Urothelium cell line (cell line): Measurements from ENCODE around the gene CMIP.

Experiments
- DNase-seq: peaks from one replicate; pipeline ENCODE4 v3.0.0; 2011; ENCODE audit warnings: low spot score, mixed read lengths
- FAIRE-seq: peaks from 2 replicates; lab custom pipeline; 2011; peaks lifted over from hg19 to GRCh38; lab: Jason Lieb, UNC

CMIP gene

DNA sequence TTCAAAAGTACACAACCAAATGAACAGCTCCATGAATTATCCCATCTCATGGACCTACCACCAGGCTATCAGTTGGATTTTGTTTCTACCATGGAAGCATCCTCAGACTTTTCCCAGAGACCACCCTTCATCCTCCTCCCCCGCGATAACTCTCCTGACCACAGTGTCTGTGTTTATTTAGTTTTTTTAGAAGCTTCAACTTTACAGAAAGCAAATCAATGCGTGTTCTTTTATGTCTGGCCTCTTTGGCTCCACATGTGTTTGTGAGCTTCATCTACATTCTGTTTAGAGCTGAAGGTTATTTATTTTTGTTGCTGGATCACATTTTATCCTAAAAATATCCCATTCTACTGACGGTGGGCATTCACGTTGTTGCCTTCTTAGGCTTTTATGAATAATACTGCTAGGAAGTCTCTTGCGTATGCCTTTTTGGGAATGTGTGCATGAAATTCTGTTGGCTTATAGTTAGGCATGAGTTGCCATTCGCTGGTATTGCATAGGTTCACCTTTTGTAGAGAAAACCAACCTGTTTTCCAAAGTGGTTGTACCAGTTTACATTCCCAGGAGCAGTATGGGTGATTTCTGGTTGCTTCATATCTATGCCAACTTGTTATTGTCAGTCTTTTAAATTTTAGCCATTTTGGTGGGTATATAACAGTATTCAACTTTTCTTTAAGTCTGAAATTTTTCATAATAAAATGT is 83.0 kb downstream of the CMIP start:
- DNase-seq (no peak), FAIRE-seq (no peak)

DNA sequence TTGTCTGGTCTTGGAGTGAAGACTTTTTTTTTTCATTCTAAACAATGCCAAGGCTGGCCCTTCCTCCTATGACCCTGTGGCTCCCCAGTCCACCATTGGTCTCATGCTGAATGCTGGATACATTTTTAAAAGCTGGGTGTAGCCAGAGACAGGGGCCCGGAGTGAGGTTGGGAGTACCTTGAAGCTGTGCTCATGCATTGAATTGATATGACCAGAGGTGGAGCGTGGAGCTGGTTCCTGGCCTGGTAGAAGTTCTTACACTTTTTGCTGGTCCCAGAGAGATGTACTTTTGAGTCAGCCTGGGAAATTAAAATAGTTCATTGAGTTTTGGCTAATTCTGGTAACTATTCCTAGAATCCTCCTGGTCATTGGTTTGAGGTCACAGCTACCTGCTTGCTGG is 83.6 kb downstream of the CMIP start:
- DNase-seq (no peak), FAIRE-seq (no peak)

DNA sequence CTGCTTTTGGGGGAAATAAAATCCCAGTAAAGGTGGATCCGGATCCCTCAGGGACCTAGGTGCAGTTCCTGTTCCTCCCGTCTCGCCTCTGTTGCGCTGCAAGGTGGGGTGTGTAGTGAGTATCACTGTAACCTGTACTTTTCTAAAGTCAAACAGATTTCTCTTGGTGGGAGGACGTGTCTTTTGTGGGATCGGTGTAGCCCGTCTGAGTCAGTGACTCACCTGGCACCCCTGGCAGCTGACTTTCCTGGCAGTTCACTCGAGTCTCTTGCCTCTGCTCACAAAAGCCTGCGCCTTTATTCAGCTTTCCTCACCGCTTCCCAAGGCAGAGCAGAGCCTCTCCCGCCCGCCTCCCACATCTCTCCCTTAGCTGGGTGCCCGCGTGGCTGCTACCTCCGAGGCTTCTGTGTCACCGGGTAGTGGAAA is 85.7 kb downstream of the CMIP start:
- no peak for DNase-seq
- FAIRE-seq, result no peak

DNA sequence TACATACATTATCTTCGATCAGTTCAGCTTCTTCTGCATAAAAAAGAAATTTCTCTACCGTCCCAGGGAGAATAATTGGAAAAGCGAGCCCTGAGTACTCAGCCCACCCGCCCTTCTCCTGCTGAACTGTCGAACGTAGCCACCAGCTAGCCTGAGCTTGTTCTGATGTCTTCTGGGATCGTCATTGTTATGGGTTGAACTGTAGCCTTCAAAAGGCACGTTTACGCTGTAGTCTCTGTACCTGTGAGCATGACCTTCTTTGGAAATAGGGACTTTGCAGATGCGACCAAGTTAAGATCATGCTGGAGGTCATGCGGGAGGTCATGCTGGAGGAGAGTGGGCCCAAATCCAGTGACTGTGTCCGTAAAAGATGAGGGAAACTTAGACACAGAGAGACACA is 86.2 kb downstream of the CMIP start:
- FAIRE-seq, result no peak
- DNase-seq, result no peak

DNA sequence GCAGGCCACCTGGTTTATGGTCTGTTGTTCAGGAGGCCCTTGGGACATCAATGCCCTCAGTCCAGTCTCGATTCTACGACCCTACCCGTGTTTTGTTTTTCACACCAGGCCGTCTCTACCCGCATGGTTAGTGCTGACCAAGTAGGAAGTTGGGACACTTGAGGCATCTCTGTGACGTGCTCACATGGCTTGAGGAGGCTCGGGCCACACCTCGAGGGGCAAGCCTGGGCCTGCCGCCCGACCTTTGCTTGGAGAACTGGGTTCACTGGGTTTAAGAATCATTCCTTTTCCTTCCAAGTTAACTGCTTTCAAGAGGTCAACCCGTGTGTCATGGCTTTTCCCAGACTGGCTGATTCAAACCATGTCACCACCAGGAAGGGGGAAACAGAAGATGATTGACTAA is 86.8 kb downstream of the CMIP start:
- no peak for FAIRE-seq
- DNase-seq, result no peak

DNA sequence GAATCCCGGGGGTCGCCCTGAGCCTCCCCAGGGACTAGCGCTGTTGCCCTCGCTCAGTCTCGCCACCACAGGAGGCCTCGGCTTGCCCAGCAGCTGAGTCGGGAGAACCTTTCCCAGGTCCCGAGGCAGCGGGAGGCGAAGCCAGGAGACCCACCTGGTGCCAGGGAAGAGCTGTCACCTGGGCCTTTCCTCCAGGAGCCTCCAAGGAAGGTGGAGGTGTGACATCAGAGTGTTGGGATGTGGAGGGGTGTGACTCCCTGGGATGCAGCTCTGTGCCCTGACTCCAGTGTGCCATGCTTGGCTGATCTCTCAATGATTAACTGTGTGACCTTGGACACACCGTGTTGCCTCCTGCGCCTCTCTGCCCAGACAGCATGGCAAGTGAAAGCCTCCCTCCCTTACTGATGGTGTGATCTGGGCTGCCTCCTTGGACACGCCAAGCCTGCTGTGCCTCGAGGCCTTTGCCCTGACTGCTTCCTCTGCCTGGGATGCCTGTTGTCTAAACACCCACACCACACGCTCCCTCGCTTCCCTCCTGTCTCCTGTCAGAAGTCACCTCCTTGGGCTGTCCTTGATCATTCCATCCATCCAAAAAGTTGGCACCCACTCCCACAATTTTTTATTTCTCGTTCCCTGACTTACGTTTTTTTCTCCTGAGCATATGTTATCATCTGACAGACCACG is 88.0 kb downstream of the CMIP start:
- no peak for DNase-seq
- FAIRE-seq, result no peak

DNA sequence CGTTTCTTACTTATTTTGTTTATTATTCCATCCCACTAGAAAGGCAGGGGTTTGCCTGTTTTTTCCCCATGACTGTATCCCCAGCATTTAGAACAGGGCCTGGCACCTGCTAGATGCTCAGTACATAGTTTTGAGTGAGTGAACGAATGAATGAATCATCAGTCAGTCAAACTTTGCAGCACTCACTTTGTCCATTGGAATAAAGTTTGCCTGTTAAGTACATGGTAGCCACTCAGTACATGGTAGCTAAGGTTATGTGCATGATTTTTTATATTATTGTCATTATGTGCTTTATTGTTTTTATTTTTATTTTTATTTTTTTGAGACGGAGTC is 88.5 kb downstream of the CMIP start:
- DNase-seq (no peak), FAIRE-seq (no peak)

DNA sequence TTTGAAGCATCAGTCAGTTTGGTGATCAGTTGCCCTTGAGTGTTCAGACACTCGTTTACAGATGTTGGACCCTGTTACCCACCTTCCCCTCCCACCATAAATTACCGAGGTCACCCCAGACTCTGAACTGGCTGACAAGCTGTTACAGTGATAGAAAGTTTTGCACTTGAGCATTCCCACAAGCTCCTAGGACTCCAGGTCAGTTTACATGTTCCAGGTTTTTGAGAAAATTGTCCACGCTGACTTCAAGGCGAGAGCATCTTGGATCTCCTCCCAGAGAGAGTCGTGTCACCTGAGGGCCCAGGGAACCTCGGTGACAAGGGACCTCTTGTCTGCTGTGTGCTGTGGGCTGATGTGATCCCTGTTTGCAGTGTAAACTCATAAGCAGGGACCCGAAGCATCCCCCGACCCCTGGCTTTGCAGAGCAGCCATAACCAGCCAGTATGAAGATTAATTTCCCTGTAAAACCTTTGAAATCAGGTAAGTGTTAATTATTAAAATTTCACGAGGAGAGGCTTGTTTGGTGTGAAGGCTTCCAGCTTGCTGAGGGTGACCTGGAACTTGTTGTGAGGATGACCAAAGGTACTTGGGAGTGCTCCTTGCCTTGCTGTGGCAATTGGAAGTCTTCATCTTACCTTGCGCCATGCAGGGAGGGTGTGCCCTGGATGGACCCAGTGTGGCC is 91.2 kb downstream of the CMIP start:
- FAIRE-seq, result no peak
- DNase-seq, result no peak

DNA sequence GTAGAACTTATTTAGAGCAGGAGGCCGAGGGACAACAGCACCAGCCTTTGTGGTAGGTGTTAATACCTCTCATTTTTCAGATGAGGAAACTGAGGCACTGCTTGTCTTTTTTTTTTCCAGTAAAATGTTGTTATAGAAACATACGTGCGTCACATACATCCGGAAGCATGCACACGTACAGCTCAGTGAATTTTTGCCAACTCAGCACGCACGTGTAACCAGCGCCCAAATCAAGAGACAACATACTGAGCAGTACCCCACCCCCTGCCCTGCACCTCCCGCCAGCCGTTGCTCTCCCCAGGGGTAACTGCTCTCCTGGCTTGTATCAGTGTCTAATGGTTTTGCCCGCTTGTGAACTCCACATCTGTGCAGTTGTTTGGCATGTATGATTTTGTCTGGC is 92.0 kb downstream of the CMIP start:
- DNase-seq (no peak), FAIRE-seq (no peak)

DNA sequence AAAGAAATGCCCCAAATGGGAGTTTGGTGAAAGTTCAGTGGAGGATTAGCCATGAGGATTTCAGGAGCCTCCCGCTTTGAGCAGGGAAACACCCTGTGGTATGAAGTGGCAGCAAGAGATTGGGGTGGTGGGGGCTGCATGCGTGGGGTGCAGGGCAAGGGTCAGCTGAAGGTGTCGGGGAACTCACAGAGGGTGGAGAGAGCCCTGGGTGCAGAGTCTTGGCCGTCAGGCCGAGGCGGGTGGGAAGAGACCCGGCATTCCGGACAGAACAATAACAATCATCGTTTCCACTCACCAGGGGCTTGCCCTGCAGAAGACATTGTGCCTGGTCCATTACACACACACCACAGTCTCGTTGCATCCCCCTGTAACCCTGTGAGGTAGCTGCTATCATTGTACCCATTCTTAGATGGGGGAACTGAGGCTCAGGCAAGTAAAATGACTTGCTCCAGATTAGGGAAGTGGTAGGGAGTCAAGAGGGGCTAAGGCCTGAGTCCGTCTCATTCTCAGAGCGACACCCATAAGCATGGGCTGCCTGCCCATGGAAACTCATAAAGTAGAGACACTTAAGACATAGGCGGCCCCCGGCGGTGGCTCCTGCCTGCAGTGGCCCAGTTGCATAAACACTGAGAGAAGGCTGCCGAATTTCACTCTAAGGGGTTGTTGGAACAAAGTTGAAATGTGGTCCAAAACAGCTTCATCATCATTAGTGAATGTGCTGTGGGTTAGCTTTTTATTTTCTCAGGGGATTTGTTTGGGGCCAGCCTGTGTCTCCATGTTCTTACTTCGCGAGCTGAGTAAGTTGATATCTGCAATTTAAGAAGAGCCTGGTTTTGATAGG is 93.3 kb downstream of the CMIP start:
- DNase-seq, result no peak
- FAIRE-seq, result no peak

DNA sequence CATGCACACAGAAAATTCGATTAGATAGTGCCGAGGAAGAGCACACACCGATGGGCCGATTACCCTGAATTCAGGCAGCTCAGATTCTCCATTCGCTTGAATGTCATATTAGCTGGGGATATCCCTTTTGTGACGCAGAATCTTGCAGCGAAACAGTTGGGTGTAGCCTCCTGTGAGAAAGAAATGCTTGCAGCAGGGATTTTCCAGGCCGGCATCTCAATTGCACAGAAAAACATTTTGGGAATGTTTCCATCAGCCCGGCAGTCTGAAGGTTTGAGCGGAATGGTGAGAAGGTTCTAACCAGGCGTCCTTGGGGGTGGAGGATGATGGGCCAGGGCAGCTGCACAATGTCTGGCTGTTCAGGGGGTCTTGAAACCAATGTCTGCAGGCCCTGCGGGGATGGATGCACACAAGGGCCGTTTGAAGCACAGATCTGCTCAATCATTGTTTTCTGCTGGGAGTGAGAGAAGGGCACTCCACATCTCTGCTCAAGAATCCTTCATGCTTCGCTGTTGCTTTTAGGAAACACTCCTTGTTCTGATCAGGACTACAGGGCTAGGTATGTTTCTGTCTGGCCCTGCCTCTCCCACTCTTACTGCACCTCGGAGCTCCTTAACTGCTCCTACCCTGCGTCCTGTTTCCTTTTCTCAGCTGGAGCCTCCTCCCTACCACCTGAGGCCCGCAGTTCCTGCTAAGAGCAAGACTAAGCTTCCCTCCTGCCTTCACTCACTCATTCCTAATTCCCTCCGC is 94.6 kb downstream of the CMIP start:
- no peak for DNase-seq
- FAIRE-seq, result no peak

DNA sequence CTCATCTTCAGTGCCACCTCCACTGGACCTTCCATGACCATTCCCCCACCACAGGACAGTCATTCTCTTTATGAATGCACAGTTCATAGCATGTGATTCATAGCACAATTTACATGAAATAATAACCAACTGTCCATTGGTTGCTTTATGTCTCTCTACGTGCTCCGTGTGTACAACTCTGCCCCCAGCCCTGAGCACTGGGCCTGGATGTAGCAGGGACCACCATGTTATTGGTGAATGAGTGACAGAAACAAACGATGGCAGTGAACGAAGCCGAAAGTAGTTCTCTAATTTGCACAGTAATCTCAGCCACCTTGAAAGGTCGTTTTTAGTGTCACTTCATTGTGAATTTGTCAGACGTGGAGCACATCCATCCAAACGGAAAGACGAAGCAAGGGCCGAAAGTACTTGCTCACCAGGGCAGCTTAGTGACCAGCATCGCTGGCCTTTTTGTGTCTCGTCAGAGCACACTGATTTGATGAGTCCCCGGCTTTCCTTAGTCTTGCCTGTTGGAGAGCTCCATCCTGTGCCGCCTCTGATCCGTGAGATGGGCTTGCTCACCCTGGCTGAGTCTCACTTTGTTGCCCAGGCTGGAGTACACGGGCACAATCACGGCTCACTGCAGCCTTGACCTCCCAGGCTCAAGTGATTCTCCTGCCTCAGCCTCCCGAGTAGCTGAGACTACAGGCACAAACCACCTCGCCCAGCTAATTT is 95.3 kb downstream of the CMIP start:
- FAIRE-seq, result no peak

DNA sequence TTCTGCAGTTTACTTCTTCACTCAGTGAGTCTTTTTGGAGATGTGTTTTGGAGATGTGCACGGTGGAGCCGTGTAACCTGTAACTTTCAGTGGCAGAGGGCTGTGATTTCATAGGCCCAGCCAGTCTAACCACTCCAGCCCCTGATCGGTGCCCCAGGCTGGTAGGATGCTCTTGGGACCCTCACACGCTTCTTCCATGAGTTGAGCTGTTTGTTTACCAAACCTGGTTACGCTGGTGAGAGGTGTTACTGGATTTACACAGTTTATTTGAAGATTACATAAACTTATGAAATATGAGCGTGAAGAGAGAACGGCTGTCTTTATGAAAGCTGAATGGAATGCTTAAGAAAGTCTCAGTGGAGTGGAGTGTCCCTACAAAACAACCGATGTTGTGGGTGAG is 96.7 kb downstream of the CMIP start:
- FAIRE-seq, result no peak
- DNase-seq, result no peak

More for the DNA sequence above, 95.3 kb downstream of the CMIP start:
- no peak for DNase-seq

DNA sequence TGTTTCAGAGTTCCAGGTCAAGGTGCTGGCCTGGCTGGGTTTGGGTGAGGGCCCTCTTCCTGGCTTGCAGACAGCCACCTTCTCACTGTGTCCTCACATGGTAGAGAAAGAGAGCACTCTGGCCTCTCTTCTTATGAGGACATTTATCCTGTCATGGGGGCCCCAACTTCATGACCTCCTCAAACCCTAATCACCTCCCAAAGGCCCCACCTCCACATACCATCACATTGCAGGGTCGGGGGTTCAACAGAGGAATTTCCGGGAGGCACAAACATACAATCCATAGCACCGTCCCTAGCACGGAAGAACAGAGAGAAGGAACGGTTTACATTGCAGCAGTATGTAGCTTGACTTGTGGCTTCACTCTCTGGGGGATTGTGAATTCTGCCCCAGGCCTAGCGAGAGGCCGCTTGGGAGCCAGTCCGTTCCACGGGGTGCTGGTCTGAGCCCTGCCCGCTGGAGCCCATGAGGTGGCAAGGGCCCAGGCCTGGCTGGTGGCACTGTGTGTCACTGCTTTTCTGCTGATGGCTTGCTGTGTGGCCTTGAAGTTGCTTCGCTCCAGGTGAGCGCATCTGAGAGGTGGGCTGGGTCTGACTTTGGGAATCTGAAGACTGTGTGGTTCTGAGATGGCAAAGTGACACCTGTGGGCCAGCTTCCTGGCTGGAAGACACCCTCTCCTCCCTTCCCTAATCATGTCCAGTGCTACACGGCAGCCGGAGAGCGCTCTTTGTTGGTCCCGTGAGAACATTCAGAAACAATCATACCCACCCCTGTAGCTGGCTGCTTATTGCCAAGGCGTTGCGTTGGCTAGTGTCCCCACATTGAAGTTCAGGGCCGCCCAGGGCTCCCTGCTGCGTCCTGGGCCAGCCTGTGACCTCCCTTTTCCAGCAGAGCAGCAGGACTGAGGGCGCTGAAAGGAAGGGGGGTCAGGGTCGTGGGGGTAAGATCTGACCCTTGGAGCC is 98.3 kb downstream of the CMIP start:
- FAIRE-seq, result no peak
- no peak for DNase-seq

DNA sequence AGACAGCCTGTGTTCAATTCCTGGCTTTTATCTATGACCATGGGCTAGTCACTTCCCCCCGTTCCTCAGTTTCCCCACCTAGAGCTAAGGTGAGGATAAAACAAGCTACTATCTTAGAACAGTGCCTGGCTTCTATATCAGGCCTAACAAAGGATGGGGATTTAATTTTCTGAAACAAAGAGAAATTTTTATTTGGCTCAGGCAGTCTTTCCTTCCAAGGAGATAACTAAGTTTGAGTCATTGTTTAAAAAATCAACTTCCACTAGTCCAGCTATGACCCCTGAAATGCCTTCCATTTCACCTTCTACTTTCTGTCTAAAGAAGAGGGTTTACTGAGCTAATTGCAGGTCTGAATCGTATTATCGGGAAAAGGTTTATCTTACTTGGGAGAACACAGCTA is 99.0 kb downstream of the CMIP start:
- FAIRE-seq (no peak), DNase-seq (no peak)

DNA sequence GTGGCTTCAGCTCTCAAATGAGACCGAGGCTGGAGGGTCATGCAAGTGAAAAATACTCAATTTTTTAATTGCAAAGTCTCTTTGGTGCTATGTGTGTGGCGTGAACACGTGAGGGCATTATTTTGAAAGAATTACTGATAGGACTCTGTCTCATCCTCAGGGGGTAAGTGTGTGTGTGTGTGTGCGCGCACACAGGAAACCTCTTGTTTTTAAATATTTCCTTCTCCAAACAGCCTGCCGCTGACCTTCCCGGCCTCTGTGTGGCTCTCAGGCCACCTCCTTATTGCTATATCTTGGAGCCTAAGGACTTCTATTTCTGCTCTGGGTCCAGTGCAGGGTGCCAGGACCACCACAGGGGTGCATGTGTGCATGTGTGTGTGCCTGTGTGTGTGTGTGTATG is 99.7 kb downstream of the CMIP start:
- DNase-seq (no peak), FAIRE-seq (no peak)

DNA sequence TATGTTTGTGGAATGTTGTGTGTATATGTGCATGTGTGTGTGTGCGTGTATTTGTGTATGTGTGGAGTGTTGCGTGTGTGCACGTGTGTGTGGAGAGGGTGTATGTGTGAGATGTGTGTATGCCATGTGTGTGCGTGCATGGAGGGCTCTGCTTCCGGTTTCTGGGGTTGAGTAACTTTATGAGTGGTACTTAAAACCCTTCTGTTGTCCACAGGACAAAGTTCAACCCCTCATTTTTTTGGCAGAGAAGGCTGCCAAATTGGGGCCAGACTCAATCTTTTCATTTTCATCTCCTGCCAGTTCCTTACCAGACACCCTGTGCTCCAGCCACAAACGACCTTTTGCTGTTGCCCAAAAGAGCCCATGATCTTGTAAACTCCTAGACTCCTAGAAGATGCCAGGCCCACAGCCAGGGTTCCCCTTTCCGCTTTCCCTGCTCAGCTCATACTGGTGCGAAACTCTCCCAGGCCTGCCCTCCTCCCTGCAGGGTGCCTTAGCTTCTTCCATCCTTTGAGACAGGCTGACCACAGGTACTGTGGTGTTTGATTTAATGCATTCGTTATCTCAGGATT is 100.2 kb downstream of the CMIP start:
- FAIRE-seq, result no peak
- DNase-seq, result no peak

DNA sequence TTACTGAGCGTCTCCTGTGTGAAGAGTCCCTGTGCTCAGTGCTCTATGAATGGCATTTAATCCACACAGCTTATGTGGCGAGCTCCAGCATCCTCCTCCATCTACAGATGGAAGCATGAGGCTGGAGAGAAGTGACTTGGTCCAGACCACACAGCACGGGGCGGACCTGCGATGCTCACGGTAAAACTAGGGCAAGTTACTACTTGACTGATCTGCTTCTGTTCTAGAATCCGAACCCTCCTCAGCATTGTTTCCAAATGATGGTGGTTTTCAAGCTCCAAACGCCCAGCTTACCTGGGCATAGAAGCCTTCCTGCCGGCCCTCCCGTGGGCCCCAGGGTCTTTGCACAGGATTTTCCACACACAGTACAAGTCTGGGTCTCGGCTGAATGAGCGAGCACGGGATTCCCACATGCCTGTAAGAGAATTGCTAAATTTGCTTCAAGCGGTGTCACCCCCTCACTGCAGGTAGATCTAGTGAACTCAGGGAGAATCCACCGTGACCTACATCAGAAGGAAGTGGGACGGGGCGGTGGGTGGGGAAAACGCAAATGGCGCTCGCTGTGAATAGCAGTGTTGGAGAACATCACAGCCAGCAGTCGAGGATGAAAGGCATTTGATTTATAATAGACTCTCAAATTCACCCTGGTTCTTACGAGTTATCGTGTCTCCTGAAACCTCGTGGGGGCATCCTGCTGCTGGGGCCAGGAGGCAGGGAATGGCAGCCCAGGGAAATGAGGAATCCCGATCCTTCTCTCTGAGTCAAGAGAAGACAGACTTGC is 101.1 kb downstream of the CMIP start:
- no peak for FAIRE-seq
- DNase-seq, result no peak
